ENCODE results near the gene UPF3A. TPM values are rescaled to one million over a fixed set of nuclear protein-coding genes. Genes with fewer than 3 reads are reported as not detected.
A peak's percentile ranks its signal among the peaks of the same experiment; 100 is the strongest.
"Not testable (repeated sequence)": the region's sequence is repeated elsewhere in the genome, so short reads cannot be mapped to it uniquely, and the experiment has no call there.

Gene UPF3A
- total RNA-seq, 1 donor from 2014 or later: 48.3 TPM

GRCh38 chr13:114314074-114314912 lies 32.9 kb downstream of the UPF3A start, which contains the start of gene CHAMP1:
TSS of gene CHAMP1 (plus strand) at chr13:114314503. CDS start at chr13:114323843, 9,340 bp downstream.
- intact Hi-C loops (cut with micrococcal nuclease): loop anchor here (1.0 kb wide), 2 partner anchors 33 to 80 kb away; partner anchors contain the start of genes CDC16 and UPF3A
- Mint-ChIP-seq H3K4me1 (ENCODE audit: low read depth) (peaks cover 43% of the 10 kb centered on the region), H3K36me3 (ENCODE audit: low read depth) (peaks cover 6% of the 10 kb centered on the region), H3K27me3 (ENCODE audit: insufficient read depth) (peaks cover 1% of the 10 kb centered on the region), H3K9me3 (no peaks in the 10 kb centered on the region), H3K27ac (peak within 1 kb of the TSS; percentile 94), H3K4me3 (peak within 1 kb of the TSS; percentile 90)
- peak; percentile 93 for DNase-seq (ENCODE audit: low spot score)

GRCh38 chr13:114315074-114315785 lies 33.8 kb downstream of the UPF3A start:
- Mint-ChIP-seq H3K9me3 (no peaks in the 10 kb centered on the region), H3K36me3 (ENCODE audit: low read depth) (peaks cover 12% of the 10 kb centered on the region), H3K4me3 (peak overlapping the region; percentile 90), H3K4me1 (ENCODE audit: low read depth) (peaks cover 52% of the 10 kb centered on the region), H3K27me3 (ENCODE audit: insufficient read depth) (peaks cover 1% of the 10 kb centered on the region), H3K27ac (peak overlapping the region; percentile 46)
- DNase-seq (ENCODE audit: low spot score): no peak
- intact Hi-C loops (cut with micrococcal nuclease): loop anchor here (1.0 kb wide), 1 partner anchor 25 kb away; no protein-coding TSS in a partner anchor

- Mint-ChIP-seq H3K36me3 (ENCODE audit: low read depth) (peaks cover 29% of the 10 kb centered on the region), H3K4me1 (ENCODE audit: low read depth) (peaks cover 46% of the 10 kb centered on the region), H3K27ac (no peak overlapping the region), H3K9me3 (no peaks in the 10 kb centered on the region), H3K27me3 (ENCODE audit: insufficient read depth) (no peaks in the 10 kb centered on the region), H3K4me3 (no peak overlapping the region)
- intact Hi-C loops (cut with micrococcal nuclease): no loop called here
- no peak for DNase-seq (ENCODE audit: low spot score)
Observed at GRCh38 chr13:114318624-114319023, 37.2 kb downstream of the UPF3A start.

DNA sequence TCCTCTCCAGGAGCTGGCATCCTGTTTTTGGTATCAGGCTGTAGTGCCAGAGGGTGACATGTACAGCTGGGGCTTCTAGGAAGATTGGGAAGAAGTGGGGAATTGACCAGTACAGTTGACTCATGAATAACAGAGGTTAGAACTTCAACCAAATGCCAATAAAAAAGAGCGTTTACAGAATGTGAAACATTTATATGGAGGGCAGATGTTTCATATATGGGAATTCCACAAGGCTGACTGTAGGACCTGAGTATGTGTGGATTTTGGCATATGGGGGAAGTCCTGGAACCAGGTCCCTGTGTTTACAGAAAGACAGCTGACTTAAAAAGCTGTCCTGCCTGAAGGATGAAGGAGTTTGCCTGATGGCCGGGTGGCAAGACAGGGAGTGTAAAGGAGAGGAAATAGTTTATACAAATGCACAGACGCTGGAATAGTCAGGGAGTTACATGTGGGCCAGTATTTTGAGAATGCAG lies 38.1 kb downstream of the UPF3A start:
- Mint-ChIP-seq H3K4me3 (no peak overlapping the region), H3K9me3 (no peaks in the 10 kb centered on the region), H3K4me1 (ENCODE audit: low read depth) (peaks cover 51% of the 10 kb centered on the region), H3K27me3 (ENCODE audit: insufficient read depth) (no peaks in the 10 kb centered on the region), H3K36me3 (ENCODE audit: low read depth) (peaks cover 37% of the 10 kb centered on the region), H3K27ac (peak overlapping the region; percentile 50)
- intact Hi-C loops (cut with micrococcal nuclease): no loop called here
- DNase-seq (ENCODE audit: low spot score): no peak

- peaks cover 53% of the 10 kb centered on the region for H3K4me1 Mint-ChIP-seq (ENCODE audit: low read depth)
- H3K27me3 Mint-ChIP-seq (ENCODE audit: insufficient read depth): no peaks in the 10 kb centered on the region
- no peak for DNase-seq (ENCODE audit: low spot score)
- H3K27ac Mint-ChIP-seq: no peak overlapping the region
- peaks cover 41% of the 10 kb centered on the region for H3K36me3 Mint-ChIP-seq (ENCODE audit: low read depth)
- intact Hi-C loops (cut with micrococcal nuclease): no loop called here
- no peaks in the 10 kb centered on the region for H3K9me3 Mint-ChIP-seq
- H3K4me3 Mint-ChIP-seq: no peak overlapping the region
Observed at GRCh38 chr13:114320065-114320464, 38.7 kb downstream of the UPF3A start.

GRCh38 chr13:114321256-114321655 lies 39.9 kb downstream of the UPF3A start:
- H3K4me3 Mint-ChIP-seq: no peak overlapping the region
- no peak overlapping the region for H3K27ac Mint-ChIP-seq
- no peak for DNase-seq (ENCODE audit: low spot score)
- peaks cover 48% of the 10 kb centered on the region for H3K36me3 Mint-ChIP-seq (ENCODE audit: low read depth)
- peaks cover 59% of the 10 kb centered on the region for H3K4me1 Mint-ChIP-seq (ENCODE audit: low read depth)
- H3K9me3 Mint-ChIP-seq: no peaks in the 10 kb centered on the region
- intact Hi-C loops (cut with micrococcal nuclease): no loop called here
- H3K27me3 Mint-ChIP-seq (ENCODE audit: insufficient read depth): no peaks in the 10 kb centered on the region

- Mint-ChIP-seq H3K9me3 (no peaks in the 10 kb centered on the region), H3K27ac (no peak overlapping the region), H3K4me1 (ENCODE audit: low read depth) (peaks cover 55% of the 10 kb centered on the region), H3K4me3 (no peak overlapping the region), H3K27me3 (ENCODE audit: insufficient read depth) (no peaks in the 10 kb centered on the region), H3K36me3 (ENCODE audit: low read depth) (peaks cover 54% of the 10 kb centered on the region)
- DNase-seq (ENCODE audit: low spot score): no peak
- intact Hi-C loops (cut with micrococcal nuclease): no loop called here
Observed at GRCh38 chr13:114323349-114323748, 41.9 kb downstream of the UPF3A start.

- no peaks in the 10 kb centered on the region for H3K27me3 Mint-ChIP-seq (ENCODE audit: insufficient read depth)
- DNase-seq (ENCODE audit: low spot score): no peak
- no peaks in the 10 kb centered on the region for H3K9me3 Mint-ChIP-seq
- H3K4me3 Mint-ChIP-seq: no peak overlapping the region
- peaks cover 54% of the 10 kb centered on the region for H3K36me3 Mint-ChIP-seq (ENCODE audit: low read depth)
- H3K27ac Mint-ChIP-seq: peak overlapping the region; percentile 35
- intact Hi-C loops (cut with micrococcal nuclease): no loop called here
- peaks cover 48% of the 10 kb centered on the region for H3K4me1 Mint-ChIP-seq (ENCODE audit: low read depth)
Observed at GRCh38 chr13:114324334-114324733, 42.9 kb downstream of the UPF3A start.

GRCh38 chr13:114325729-114326128 lies 44.3 kb downstream of the UPF3A start:
- Mint-ChIP-seq H3K4me1 (ENCODE audit: low read depth) (peaks cover 37% of the 10 kb centered on the region), H3K27ac (no peak overlapping the region), H3K4me3 (no peak overlapping the region), H3K9me3 (no peaks in the 10 kb centered on the region), H3K36me3 (ENCODE audit: low read depth) (peaks cover 48% of the 10 kb centered on the region), H3K27me3 (ENCODE audit: insufficient read depth) (no peaks in the 10 kb centered on the region)
- intact Hi-C loops (cut with micrococcal nuclease): no loop called here
- DNase-seq (ENCODE audit: low spot score): no peak

DNA sequence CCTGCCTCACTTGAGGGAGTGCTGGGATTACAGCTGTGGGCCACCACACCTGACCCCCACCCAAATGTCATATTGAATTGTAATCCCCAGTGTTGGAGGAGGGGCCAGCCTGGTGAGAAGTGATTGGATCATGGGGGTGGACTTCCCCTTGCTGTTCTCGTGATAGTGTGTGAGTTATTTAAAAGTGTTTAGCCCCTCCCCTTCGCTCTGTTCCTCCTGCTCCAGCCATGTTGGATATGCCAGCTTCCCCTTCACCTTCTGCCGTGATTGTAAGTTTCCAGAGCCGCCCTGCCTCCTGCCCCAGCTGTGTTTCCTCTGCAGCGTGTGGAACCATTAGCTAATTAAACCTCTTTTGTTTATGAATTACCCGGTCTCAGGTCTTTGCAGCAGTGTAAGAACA lies 46.6 kb downstream of the UPF3A start:
- H3K36me3 Mint-ChIP-seq (ENCODE audit: low read depth): peaks cover 35% of the 10 kb centered on the region
- no peaks in the 10 kb centered on the region for H3K27me3 Mint-ChIP-seq (ENCODE audit: insufficient read depth)
- no peak for DNase-seq (ENCODE audit: low spot score)
- H3K4me3 Mint-ChIP-seq: no peak overlapping the region
- no peak overlapping the region for H3K27ac Mint-ChIP-seq
- intact Hi-C loops (cut with micrococcal nuclease): no loop called here
- H3K9me3 Mint-ChIP-seq: no peaks in the 10 kb centered on the region
- peaks cover 37% of the 10 kb centered on the region for H3K4me1 Mint-ChIP-seq (ENCODE audit: low read depth)

DNA sequence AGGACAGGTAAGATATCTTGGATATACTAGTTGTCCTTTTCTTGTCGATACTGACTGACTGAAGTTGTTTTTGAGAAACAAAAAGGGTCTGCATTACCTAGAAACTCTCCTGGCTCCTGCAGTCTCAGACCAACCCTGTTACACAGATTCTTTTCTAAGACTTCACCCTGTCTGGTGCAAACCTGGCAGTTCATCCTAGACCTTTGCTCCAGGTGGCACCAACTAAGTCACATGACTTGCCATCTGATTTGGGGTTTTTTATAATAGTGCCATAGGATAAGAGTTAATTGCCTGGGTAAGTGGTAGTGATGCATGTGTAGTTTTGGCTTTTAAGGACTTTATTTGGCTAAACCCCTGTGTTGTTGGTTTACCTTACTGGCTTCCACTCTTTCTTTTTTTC lies 47.2 kb downstream of the UPF3A start:
- no peak overlapping the region for H3K4me3 Mint-ChIP-seq
- no peak overlapping the region for H3K27ac Mint-ChIP-seq
- no peaks in the 10 kb centered on the region for H3K9me3 Mint-ChIP-seq
- no peak for DNase-seq (ENCODE audit: low spot score)
- peaks cover 34% of the 10 kb centered on the region for H3K36me3 Mint-ChIP-seq (ENCODE audit: low read depth)
- intact Hi-C loops (cut with micrococcal nuclease): no loop called here
- H3K27me3 Mint-ChIP-seq (ENCODE audit: insufficient read depth): no peaks in the 10 kb centered on the region
- H3K4me1 Mint-ChIP-seq (ENCODE audit: low read depth): peaks cover 39% of the 10 kb centered on the region

DNA sequence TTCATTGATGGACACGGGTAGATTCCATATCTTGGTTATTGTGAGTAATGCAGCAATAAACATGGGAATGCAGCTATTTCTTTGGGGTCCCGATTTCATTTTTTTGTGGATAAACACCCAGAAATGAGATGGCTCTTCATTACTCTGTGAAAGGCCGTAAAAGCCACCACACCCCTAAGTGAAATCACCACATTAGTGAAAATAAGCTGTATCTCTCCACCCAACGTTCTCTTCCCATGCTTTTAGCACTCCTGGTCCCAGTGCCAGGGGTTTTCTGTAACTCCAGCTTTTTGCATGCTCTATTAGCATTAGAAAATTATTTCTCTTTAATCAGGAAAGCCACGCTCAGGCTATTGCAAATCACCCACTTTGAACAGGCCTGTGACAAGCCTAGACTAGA lies 48.7 kb downstream of the UPF3A start:
- DNase-seq (ENCODE audit: low spot score): no peak
- intact Hi-C loops (cut with micrococcal nuclease): no loop called here
- Mint-ChIP-seq H3K27me3 (ENCODE audit: insufficient read depth) (no peaks in the 10 kb centered on the region), H3K9me3 (no peaks in the 10 kb centered on the region), H3K4me1 (ENCODE audit: low read depth) (peaks cover 38% of the 10 kb centered on the region), H3K4me3 (no peak overlapping the region), H3K36me3 (ENCODE audit: low read depth) (peaks cover 22% of the 10 kb centered on the region), H3K27ac (no peak overlapping the region)

- H3K4me1 Mint-ChIP-seq (ENCODE audit: low read depth): peaks cover 17% of the 10 kb centered on the region
- H3K36me3 Mint-ChIP-seq (ENCODE audit: low read depth); intact Hi-C loops (cut with micrococcal nuclease); H3K4me3 Mint-ChIP-seq; H3K27me3 Mint-ChIP-seq (ENCODE audit: insufficient read depth); DNase-seq (ENCODE audit: low spot score); H3K27ac Mint-ChIP-seq; H3K9me3 Mint-ChIP-seq: not testable (repeated sequence)
Observed at GRCh38 chr13:114333881-114334280, 52.5 kb downstream of the UPF3A start.
